Spleen (tissue), 11 donors: Measurements from ENCODE around the gene WDR82. TPM values are rescaled to one million over a fixed set of nuclear protein-coding genes. Genes with fewer than 3 reads are reported as not detected.

Experiments used
- DNase-seq: peaks from one replicate; pipeline ENCODE4 v3.0.0-alpha.2; 2020
- H3K27ac ChIP-seq, 8 donors: fragments of 200-600 bp; sonication (generic) in 7 of 8; 1 replicate in 4 of 8; 2 replicates in 4 of 8; pipeline versions ENCODE4 v1.5.0 to v1.8.0; 2016 to 2021; ENCODE audit warnings: inconsistent platforms in 4 of 8, mild to moderate bottlenecking in 4 of 8, moderate library complexity in 1 of 8
- H3K27me3 ChIP-seq, 7 donors: fragments of 200-600 bp; sonication (generic) in 6 of 7; replicated peaks in 1 of 7; 1 replicate in 4 of 7; 2 replicates in 3 of 7; pipeline versions ENCODE4 v1.5.0 to v1.8.0; 2016 to 2021; ENCODE audit warnings: inconsistent platforms in 3 of 7, mild to moderate bottlenecking in 1 of 7
- H3K36me3 ChIP-seq, 6 donors: fragments of 200-600 bp; sonication (generic) in 5 of 6; 1 replicate in 4 of 6; 2 replicates in 2 of 6; pipeline versions ENCODE4 v1.5.0 to v1.8.0; 2016 to 2021; ENCODE audit warnings: inconsistent platforms in 2 of 6
- H3K4me1 ChIP-seq, 6 donors: fragments of 200-600 bp; sonication (generic) in 5 of 6; 1 replicate in 3 of 6; 2 replicates in 3 of 6; pipeline versions ENCODE4 v1.5.0 to v1.8.0; 2016 to 2021; ENCODE audit warnings: inconsistent platforms in 3 of 6
- H3K4me3 ChIP-seq, 8 donors: fragments of 200-600 bp; sonication (generic) in 7 of 8; 1 replicate in 4 of 8; 2 replicates in 4 of 8; pipeline versions ENCODE4 v1.5.0 to v1.8.0; 2016 to 2021; ENCODE audit warnings: inconsistent platforms in 4 of 8, mild to moderate bottlenecking in 4 of 8, moderate library complexity in 2 of 8
- H3K9me3 ChIP-seq, 8 donors: fragments of 200-600 bp; sonication (generic) in 7 of 8; 1 replicate in 4 of 8; 2 replicates in 4 of 8; pipeline versions ENCODE4 v1.5.0 to v1.8.0; 2016 to 2021; ENCODE audit warnings: inconsistent platforms in 4 of 8
- CTCF ChIP-seq, 11 experiments: fragments of 200-600 bp in 7 of 11; fragments of 450-650 bp in 4 of 11; sonication (generic) in 4 of 11; IDR thresholded peaks in 8 of 11; conservative IDR thresholded peaks in 3 of 11; 1 replicate in 7 of 11; 2 replicates in 4 of 11; pipeline versions ENCODE4 v1.4.0 to v1.8.0; 2016 to 2021; ENCODE audit warnings: antibody characterized with exemption in 11 of 11, inconsistent platforms in 4 of 11, mild to moderate bottlenecking in 1 of 11
- POLR2A ChIP-seq, 3 donors: fragments of 450-650 bp; IDR thresholded peaks; one replicate each; pipeline ENCODE4 v1.5.1; 2017; ENCODE audit warnings: antibody characterized with exemption in 3 of 3, mild to moderate bottlenecking in 1 of 3
- POLR2AphosphoS5 ChIP-seq, 3 donors: sonication (generic); formaldehyde crosslinking; IDR thresholded peaks; one replicate each; pipeline ENCODE4 v1.5.1; 2017; ENCODE audit warnings: antibody characterized with exemption in 3 of 3
- whole genome bisulfite sequencing, 5 donors: extraction: QIAGEN DNeasy Blood & Tissue Kit in 3 of 5; methylation state at CpG; one replicate each; pipeline versions ENCODE4 v1.1.5 to v1.1.7; 2013 to 2018; 5-methylcytosine and 5-hydroxymethylcytosine counted together
- intact Hi-C: fragments of 100-400 bp; cut with DNase I; formaldehyde crosslinking; loops from one replicate; pipeline ENCODE4 v1.15.0; 2023; ENCODE audit warnings: low total_unique reads
- polyA plus RNA-seq, 3 donors: library from polyadenylated mRNA; stranded (reverse); fragments of 200-250 nt; gene quantifications; one replicate each; pipeline ENCODE4 v1.2.1, GENCODE V29; 2013
- total RNA-seq, 7 donors: library from RNA; depleted of rRNA in 3 of 7; stranded (reverse); fragments of >200 nt in 3 of 7; fragmentation: NEBNext Ultra II Directional in 4 of 7; extraction: Animal tissue kit (Norgen Biotek cat#: 25700) in 4 of 7; gene quantifications; one replicate each; pipeline versions ENCODE4 v1.1.0 to v1.2.1, GENCODE V29; 2016 to 2021
- donor health status: healthy with polysubstance abuse.
- donor health status: DM: no; HTN: no; CAD: no; lungs with moderate emphysema.
- donor health status: DM: no; HTN: no; CAD: no.
- donor health status: Bipolar disorder and iron deficiency.
- donor health status: healthy.
- donor health status: DM: no; HTN: no; CAD: no.
- donor health status: DM: yes; HTN: yes; CAD: no.

Gene WDR82
- total and polyA plus RNA-seq, 10 donors = 20.9 to 80.6 (median 66.4) TPM

- no peaks in the 10 kb centered on the region for H3K9me3 ChIP-seq
- H3K27me3 ChIP-seq = no peaks in the 10 kb centered on the region
- 88 to 100% (median 97%) methylated on average over 1 of the region's 1 CpG for WGBS, 5 donors
- H3K27ac ChIP-seq = no peak overlapping the region
- intact Hi-C loops = no loop called here
- H3K4me3 ChIP-seq = no peak overlapping the region
- TF ChIP-seq CTCF (IDR thresholded peaks at IDR 0.05 in 8 of 11, conservative IDR thresholded peaks at IDR 0.05 in 3 of 11) = no peak
- no peak for TF ChIP-seq POLR2AphosphoS5 (IDR thresholded peaks at IDR 0.05)
- TF ChIP-seq POLR2A (IDR thresholded peaks at IDR 0.05) = no peak
- no peaks in the 10 kb centered on the region for H3K36me3 ChIP-seq
- no peak for DNase-seq
- peaks cover 19 to 84% (median 67%) of the 10 kb centered on the region in 6 donors for H3K4me1 ChIP-seq
Measured at GRCh38 chr3:52242039-52242438, 36.4 kb downstream of the WDR82 start.

- TF ChIP-seq POLR2AphosphoS5 (IDR thresholded peaks at IDR 0.05) (no peak), POLR2A (IDR thresholded peaks at IDR 0.05) (no peak), CTCF (IDR thresholded peaks at IDR 0.05 in 8 of 11, conservative IDR thresholded peaks at IDR 0.05 in 3 of 11) (no peak)
- Histone ChIP-seq H3K4me1 (peaks cover 26 to 84% (median 66%) of the 10 kb centered on the region in 6 donors), H3K27ac (peak overlapping the region in 3 of 8 donors; percentile 96 to 98 (median 97)), H3K36me3 (peaks cover 0 to under 1% (median 0%) of the 10 kb centered on the region in 6 donors), H3K27me3 (no peaks in the 10 kb centered on the region), H3K4me3 (no peak overlapping the region), H3K9me3 (no peaks in the 10 kb centered on the region)
- 83 to 92% (median 87%) methylated on average over 4 of the region's 4 CpGs for WGBS, 5 donors
- no peak for DNase-seq
- intact Hi-C loops = no loop called here
Measured at GRCh38 chr3:52240886-52241370, 37.5 kb downstream of the WDR82 start.

GRCh38 chr3:52240059-52240885 lies 38.2 kb downstream of the WDR82 start:
- Histone ChIP-seq H3K36me3 (peaks cover 0 to 7% (median 0%) of the 10 kb centered on the region in 6 donors), H3K27ac (peak overlapping the region; percentile 47 to 98 (median 94)), H3K9me3 (no peaks in the 10 kb centered on the region), H3K4me1 (peaks cover 26 to 87% (median 70%) of the 10 kb centered on the region in 6 donors), H3K4me3 (peak overlapping the region in 6 of 8 donors; percentile 90 to 98 (median 95)), H3K27me3 (no peaks in the 10 kb centered on the region)
- TF ChIP-seq POLR2A (IDR thresholded peaks at IDR 0.05) = no peak
- peak in 1 of 3 donors; percentile 23 for TF ChIP-seq POLR2AphosphoS5 (IDR thresholded peaks at IDR 0.05)
- DNase-seq = peak; percentile 69
- intact Hi-C loops = no loop called here
- WGBS, 5 donors = 85 to 100% (median 94%) methylated on average over 1 of the region's 1 CpG

- TF ChIP-seq POLR2A (IDR thresholded peaks at IDR 0.05) (no peak), CTCF (IDR thresholded peaks at IDR 0.05 in 8 of 11, conservative IDR thresholded peaks at IDR 0.05 in 3 of 11) (peak in 10 of 11 experiments; percentile 31 to 77 (median 60)), POLR2AphosphoS5 (IDR thresholded peaks at IDR 0.05) (peak; percentile 92 to 94 (median 93))
- peak; percentile 95 for DNase-seq
- Histone ChIP-seq H3K9me3 (no peaks in the 10 kb centered on the region), H3K36me3 (peaks cover 0 to 19% (median 8%) of the 10 kb centered on the region in 6 donors), H3K4me3 (peak within 1 kb of the TSS; percentile 90 to 98 (median 94)), H3K4me1 (peaks cover 26 to 87% (median 67%) of the 10 kb centered on the region in 6 donors), H3K27me3 (no peaks in the 10 kb centered on the region), H3K27ac (peak within 1 kb of the TSS; percentile 71 to 98 (median 94))
- WGBS, 5 donors = 0 to 1% (median 1%) methylated on average over 32 to 92 of the region's 92 CpGs
- intact Hi-C loops = loop anchor here (5.0 kb wide), 1 partner anchor 38 kb away; the partner anchor contains the start of gene WDR82
Measured at GRCh38 chr3:52238761-52239701, 39.4 kb downstream of the WDR82 start, which contains the start of gene TWF2. Gene TWF2 (minus strand): TSS chr3:52239158. CDS start chr3:52239016, 142 bp downstream.
